GM19397 (cell line): ENCODE data around the gene SLC25A28.

ENCODE experiments used
- ATAC-seq: cut with Tn5 transposase; IDR thresholded peaks from one replicate; pipeline ENCODE4 v1.9.1; 2021; ENCODE audit warnings: mild to moderate bottlenecking, moderate library complexity; ENCODE audit not compliant: unreplicated experiment

SLC25A28 gene

GRCh38 chr10:99619851-99620710 is at the start of gene SLC25A28:
Gene SLC25A28, minus strand, starts transcription at chr10:99620439. Its CDS starts 104 bp downstream, at chr10:99620335.
- ATAC-seq: peak; percentile 1

GRCh38 chr10:99667108-99667751 is 47.0 kb upstream of the SLC25A28 start:
- no peak for ATAC-seq

- no peak for ATAC-seq
These were observed 45.1 kb upstream of the SLC25A28 start for GRCh38 chr10:99665304-99665703.

GRCh38 chr10:99661377-99661763 is 41.1 kb upstream of the SLC25A28 start:
- ATAC-seq: no peak

- no peak for ATAC-seq
These were observed 40.6 kb upstream of the SLC25A28 start for GRCh38 chr10:99660662-99661376.

- ATAC-seq: no peak
These were observed 39.7 kb upstream of the SLC25A28 start for GRCh38 chr10:99659868-99660366.

GRCh38 chr10:99659031-99659867 is 39.0 kb upstream of the SLC25A28 start, which contains the start of gene ENTPD7:
Gene ENTPD7, plus strand, starts transcription at chr10:99659509. Its CDS starts 448 bp downstream, at chr10:99659957.
- peak; percentile 99 for ATAC-seq

- ATAC-seq: no peak
These were observed 38.4 kb upstream of the SLC25A28 start for GRCh38 chr10:99658622-99659030.

- ATAC-seq: no peak
These were observed 36.2 kb upstream of the SLC25A28 start for GRCh38 chr10:99656199-99657064.

- no peak for ATAC-seq
These were observed 34.3 kb upstream of the SLC25A28 start for GRCh38 chr10:99654390-99655175.

GRCh38 chr10:99652800-99653390 is 32.7 kb upstream of the SLC25A28 start:
- no peak for ATAC-seq

GRCh38 chr10:99648717-99649116 is 28.5 kb upstream of the SLC25A28 start:
- ATAC-seq: no peak

GRCh38 chr10:99647601-99648151 is 27.4 kb upstream of the SLC25A28 start:
- ATAC-seq: no peak

- no peak for ATAC-seq
These were observed 13.6 kb upstream of the SLC25A28 start for GRCh38 chr10:99633832-99634231.

- ATAC-seq: no peak
These were observed 11.3 kb upstream of the SLC25A28 start for GRCh38 chr10:99631496-99631895.

GRCh38 chr10:99630991-99631390 is 10.8 kb upstream of the SLC25A28 start:
- no peak for ATAC-seq

- no peak for ATAC-seq
These were observed 10.2 kb upstream of the SLC25A28 start for GRCh38 chr10:99630433-99630832.

- ATAC-seq: no peak
These were observed 9.4 kb upstream of the SLC25A28 start for GRCh38 chr10:99629625-99629978.
